Measurements from ENCODE around the gene RING1. TPM values are rescaled to one million over a fixed set of nuclear protein-coding genes. Genes with fewer than 3 reads are reported as not detected.

RING1 gene
- total RNA-seq, 1 experiment from 2014 or later = 31.0 TPM

- H3K23ac ChIP-seq (ENCODE audit: insufficient read length, low read depth, low read length) = no peak overlapping the region
- TF ChIP-seq CTCF (conservative IDR thresholded peaks at IDR 0.05) = no peak; the same call in 1 of the 3 replicates
- no peak overlapping the region for H2AK5ac ChIP-seq (ENCODE audit: insufficient read length, low read length)
- H2BK5ac ChIP-seq (ENCODE audit: insufficient read length, low read length) = no peak overlapping the region
- H2AFZ ChIP-seq (ENCODE audit: low read length) = no peak overlapping the region
- no peak overlapping the region for H3K18ac ChIP-seq (ENCODE audit: insufficient read length, low read depth, low read length)
- H3K14ac ChIP-seq (ENCODE audit: insufficient read depth, low read length) = no peak overlapping the region
- no peak overlapping the region for H2BK120ac ChIP-seq (ENCODE audit: low read depth, low read length, poor library complexity, severe bottlenecking)
- Mint-ChIP-seq H3K4me1 (peaks cover 20 to 22% of the 10 kb centered on the region in 2 experiments), H3K36me3 (ENCODE audit: insufficient read depth in 1 of 3, low read depth in 3 of 3) (peaks cover 8 to 24% (median 20%) of the 10 kb centered on the region in 3 experiments; a peak in 6 of 7 replicates), H3K27ac (peak overlapping the region in 1 of 3 experiments; percentile 40; a peak in 2 of 7 replicates), H3K4me3 (peak overlapping the region; percentile 64 to 83), H3K9me3 (no peaks in the 10 kb centered on the region; a peak in 1 of 5 replicates), H3K27me3 (ENCODE audit: low read depth) (peaks cover 41% of the 10 kb centered on the region)
- H2BK20ac ChIP-seq (ENCODE audit: low read depth, low read length, poor library complexity, severe bottlenecking) = no peak overlapping the region
- H3K23me2 ChIP-seq (ENCODE audit: insufficient read length, low read depth, low read length, poor library complexity, severe bottlenecking) = peaks cover 17% of the 10 kb centered on the region
- no peaks in the 10 kb centered on the region for H3K79me2 ChIP-seq (ENCODE audit: insufficient read depth, low read length)
- no peak overlapping the region for H3K4ac ChIP-seq (ENCODE audit: low read depth, low read length)
- H3K4me2 ChIP-seq (ENCODE audit: insufficient read depth, insufficient read length, low read length) = peak overlapping the region; percentile 77
- H3K27me3 ChIP-seq (ENCODE audit: insufficient read depth, low read length) = no peaks in the 10 kb centered on the region; the same call in 1 of the 2 replicates
- no peaks in the 10 kb centered on the region for H3K79me1 ChIP-seq (ENCODE audit: insufficient read depth, low read depth, low read length, poor library complexity, severe bottlenecking)
- H4K5ac ChIP-seq (ENCODE audit: insufficient read length, low read depth, low read length) = no peak overlapping the region
- H3T11ph ChIP-seq (ENCODE audit: low read length) = no peak overlapping the region
- no peaks in the 10 kb centered on the region; the same call in 1 of the 2 replicates for H3K4me1 ChIP-seq (ENCODE audit: insufficient read depth, low read length)
- H2BK12ac ChIP-seq (ENCODE audit: insufficient read length, low read depth, low read length) = no peak overlapping the region
- DNase-seq = no peak
- no peaks in the 10 kb centered on the region for H3K9me3 ChIP-seq (ENCODE audit: control insufficient read depth, low read depth, low read length)
- no peaks in the 10 kb centered on the region for H4K20me1 ChIP-seq (ENCODE audit: control insufficient read depth, insufficient read depth, insufficient read length)
- H3K27ac ChIP-seq (ENCODE audit: insufficient read length, low read depth, low read length) = no peak overlapping the region
- H3K56ac ChIP-seq (ENCODE audit: insufficient read length, low read depth, low read length) = no peak overlapping the region
- no peak overlapping the region for H3K9ac ChIP-seq (ENCODE audit: extremely low read depth, insufficient read length, low read length)
- no peak overlapping the region for H2BK15ac ChIP-seq (ENCODE audit: low read depth, low read length)
- no peak overlapping the region for H4K8ac ChIP-seq (replicated peaks; ENCODE audit: insufficient read length, low read depth, low read length)
- H4K91ac ChIP-seq (ENCODE audit: insufficient read length, low read depth, low read length) = no peak overlapping the region
- WGBS (ENCODE audit: extremely low coverage, insufficient read length, low lambda C conversion rate) = no CpG with 5 or more reads among the region's 18 CpGs
These were observed 40.3 kb downstream of the RING1 start for GRCh38 chr6:33248643-33248931.
